ENCODE measurements around the gene CETP. TPM values are rescaled to one million over a fixed set of nuclear protein-coding genes. Genes with fewer than 3 reads are reported as not detected.

CETP gene
- total RNA-seq, 1 experiment from 2014 or later = not detected

GRCh38 chr16:56965149-56966092 is 3.7 kb downstream of the CETP start:
- H3K4me1 ChIP-seq (ENCODE audit: insufficient read depth, low read length) = peaks cover 7% of the 10 kb centered on the region; the same call in 1 of the 2 replicates
- CTCF ChIA-PET = interaction anchor here (0.7 kb wide), 1 partner anchor 334 kb away, joined by 3 read pairs; no protein-coding TSS in a partner anchor
- BruUV-seq (replicated peaks) = no TSS peak

GRCh38 chr16:56966093-56966475 is 4.3 kb downstream of the CETP start:
- Histone ChIP-seq H3K9me2 (replicated peaks; ENCODE audit: low read length) (no peaks in the 10 kb centered on the region), H4K20me1 (ENCODE audit: low read length) (no peaks in the 10 kb centered on the region), H3K4me1 (ENCODE audit: insufficient read depth, low read length) (peaks cover 7% of the 10 kb centered on the region; the same call in 1 of the 2 replicates), H3K9me3 (ENCODE audit: low read length) (no peaks in the 10 kb centered on the region), H3K27me3 (ENCODE audit: low read length) (no peaks in the 10 kb centered on the region), H3K4me3 (ENCODE audit: low read length) (no peak overlapping the region), H3K36me3 (ENCODE audit: low read depth, low read length) (peaks cover 2% of the 10 kb centered on the region; the same call in 1 of the 2 replicates), H3F3A (ENCODE audit: low read length, unreplicated experiment) (no peaks in the 10 kb centered on the region), H3K9ac (ENCODE audit: low read length) (no peak overlapping the region), H3K27ac (ENCODE audit: low read length) (no peak overlapping the region), H3K79me2 (ENCODE audit: low read length) (no peaks in the 10 kb centered on the region), H2AFZ (ENCODE audit: low read length) (no peak overlapping the region), H3K4me2 (ENCODE audit: low read length) (no peak overlapping the region)
- no TSS peak for BruUV-seq (replicated peaks)
- POLR2A ChIA-PET (ENCODE audit: unreplicated experiment) = no interaction called here
- no peak for ATAC-seq
- intact Hi-C loops (cut with micrococcal nuclease) = no loop called here
- no peak for DNase-seq
- TF ChIP-seq EZH2 (IDR thresholded peaks at IDR 0.05; ENCODE audit: low read length, unreplicated experiment) (no peak), EZH2phosphoT487 (IDR thresholded peaks at IDR 0.05; ENCODE audit: borderline replicate concordance, low read length) (no peak), CTCF (conservative IDR thresholded peaks at IDR 0.05; ENCODE audit: low read depth, low read length) (no peak)
- CTCF ChIA-PET = interaction anchor here (0.7 kb wide), 1 partner anchor 334 kb away, joined by 3 read pairs; no protein-coding TSS in a partner anchor

More at GRCh38 chr16:56965149-56966092, 3.7 kb downstream of the CETP start:
- no peak overlapping the region for H3K9ac ChIP-seq (ENCODE audit: low read length)
- H3K27me3 ChIP-seq (ENCODE audit: low read length) = no peaks in the 10 kb centered on the region
- no peak overlapping the region for H2AFZ ChIP-seq (ENCODE audit: low read length)
- no peaks in the 10 kb centered on the region for H3K9me2 ChIP-seq (replicated peaks; ENCODE audit: low read length)
- H3K4me2 ChIP-seq (ENCODE audit: low read length) = no peak overlapping the region
- H3K9me3 ChIP-seq (ENCODE audit: low read length) = no peaks in the 10 kb centered on the region
- H3K4me3 ChIP-seq (ENCODE audit: low read length) = no peak overlapping the region
- H4K20me1 ChIP-seq (ENCODE audit: low read length) = no peaks in the 10 kb centered on the region
- POLR2A ChIA-PET (ENCODE audit: unreplicated experiment) = no interaction called here
- DNase-seq (no peak), ATAC-seq (no peak)
- H3K36me3 ChIP-seq (ENCODE audit: low read depth, low read length) = peaks cover 2% of the 10 kb centered on the region; the same call in 1 of the 2 replicates
- H3K79me2 ChIP-seq (ENCODE audit: low read length) = no peaks in the 10 kb centered on the region
- H3K27ac ChIP-seq (ENCODE audit: low read length) = no peak overlapping the region
- no peaks in the 10 kb centered on the region for H3F3A ChIP-seq (ENCODE audit: low read length, unreplicated experiment)
- intact Hi-C loops (cut with micrococcal nuclease) = no loop called here
- TF ChIP-seq CTCF (conservative IDR thresholded peaks at IDR 0.05; ENCODE audit: low read depth, low read length) (no peak), EZH2phosphoT487 (IDR thresholded peaks at IDR 0.05; ENCODE audit: borderline replicate concordance, low read length) (no peak), EZH2 (IDR thresholded peaks at IDR 0.05; ENCODE audit: low read length, unreplicated experiment) (no peak)

- no peak overlapping the region for H3K9ac ChIP-seq (ENCODE audit: low read length)
- no peaks in the 10 kb centered on the region for H3K79me2 ChIP-seq (ENCODE audit: low read length)
- TF ChIP-seq EZH2 (IDR thresholded peaks at IDR 0.05; ENCODE audit: low read length, unreplicated experiment) = no peak
- no peak for TF ChIP-seq EZH2phosphoT487 (IDR thresholded peaks at IDR 0.05; ENCODE audit: borderline replicate concordance, low read length)
- TF ChIP-seq CTCF (conservative IDR thresholded peaks at IDR 0.05; ENCODE audit: low read depth, low read length) = no peak
- intact Hi-C loops (cut with micrococcal nuclease) = no loop called here
- no peaks in the 10 kb centered on the region for H4K20me1 ChIP-seq (ENCODE audit: low read length)
- no peak overlapping the region for H3K4me3 ChIP-seq (ENCODE audit: low read length)
- H3F3A ChIP-seq (ENCODE audit: low read length, unreplicated experiment) = no peaks in the 10 kb centered on the region
- H3K27me3 ChIP-seq (ENCODE audit: low read length) = no peaks in the 10 kb centered on the region
- POLR2A ChIA-PET (ENCODE audit: unreplicated experiment) = no interaction called here
- no peaks in the 10 kb centered on the region for H3K9me3 ChIP-seq (ENCODE audit: low read length)
- H3K4me1 ChIP-seq (ENCODE audit: insufficient read depth, low read length) = peaks cover 7% of the 10 kb centered on the region; the same call in 1 of the 2 replicates
- CTCF ChIA-PET = no interaction called here
- no peak overlapping the region for H2AFZ ChIP-seq (ENCODE audit: low read length)
- H3K9me2 ChIP-seq (replicated peaks; ENCODE audit: low read length) = no peaks in the 10 kb centered on the region
- H3K27ac ChIP-seq (ENCODE audit: low read length) = no peak overlapping the region
- no peak overlapping the region for H3K4me2 ChIP-seq (ENCODE audit: low read length)
- DNase-seq = no peak
- no peak for ATAC-seq
- peaks cover 2% of the 10 kb centered on the region; the same call in 1 of the 2 replicates for H3K36me3 ChIP-seq (ENCODE audit: low read depth, low read length)
- BruUV-seq (replicated peaks) = no TSS peak
Observed at GRCh38 chr16:56967733-56968132, 6.0 kb downstream of the CETP start.

Measured in PC-3 (cell line).